Gastroesophageal sphincter (tissue), 4 donors: ENCODE measurements around the gene FGR. TPM values are rescaled to one million over a fixed set of nuclear protein-coding genes. Genes with fewer than 3 reads are reported as not detected.

Experiments
- ATAC-seq: fragments of 150-250 bp; one replicate; pipeline ENCODE4 v1.9.1; 2016; ENCODE audit warnings: mild to moderate bottlenecking, moderate library complexity
- H3K27ac ChIP-seq, 4 donors: fragments of 200-600 bp; sonication (generic) in 3 of 4; 1 replicate in 3 of 4; 2 replicates in 1 of 4; pipeline ENCODE4 v1.5.1; 2016 to 2019
- H3K27me3 ChIP-seq: fragments of 200-600 bp; sonication (generic); one replicate; pipeline ENCODE4 v1.5.1; 2019
- H3K36me3 ChIP-seq, 2 donors: fragments of 200-600 bp; sonication (generic); one replicate each; pipeline ENCODE4 v1.5.1; 2019; ENCODE audit warnings: control low read depth in 1 of 2
- H3K4me1 ChIP-seq, 3 donors: fragments of 200-600 bp; sonication (generic); 1 replicate in 2 of 3; 2 replicates in 1 of 3; pipeline ENCODE4 v1.5.1; 2016 to 2019; ENCODE audit warnings: control low read depth in 2 of 3
- H3K4me3 ChIP-seq, 2 donors: fragments of 200-600 bp; sonication (generic); one replicate each; pipeline ENCODE4 v1.5.1; 2019; ENCODE audit warnings: mild to moderate bottlenecking in 1 of 2, moderate library complexity in 1 of 2
- H3K9me3 ChIP-seq, 3 donors: fragments of 200-600 bp; sonication (generic); one replicate each; pipeline ENCODE4 v1.5.1; 2017 to 2019; ENCODE audit warnings: control low read depth in 2 of 3
- CTCF ChIP-seq, 4 experiments: fragments of 200-600 bp in 2 of 4; fragments of 450-650 bp in 2 of 4; sonication (generic) in 1 of 4; IDR thresholded peaks; one replicate each; pipeline ENCODE4 v1.5.1; 2017 to 2019; ENCODE audit warnings: antibody characterized with exemption in 4 of 4, mild to moderate bottlenecking in 2 of 4, moderate library complexity in 2 of 4
- EP300 ChIP-seq: sonication (generic); formaldehyde crosslinking; IDR thresholded peaks from one replicate; pipeline ENCODE4 v1.6.1; 2017; ENCODE audit warnings: antibody characterized with exemption, mild to moderate bottlenecking
- POLR2A ChIP-seq, 2 donors: fragments of 450-650 bp; IDR thresholded peaks; one replicate each; pipeline ENCODE4 v1.6.1; 2017; ENCODE audit warnings: antibody characterized with exemption in 2 of 2, mild to moderate bottlenecking in 2 of 2, moderate library complexity in 1 of 2
- POLR2AphosphoS5 ChIP-seq: sonication (generic); formaldehyde crosslinking; IDR thresholded peaks from one replicate; pipeline ENCODE4 v1.6.1; 2017; ENCODE audit warnings: antibody characterized with exemption
- WGBS, 2 donors: methylation state at CpG; one replicate each; pipeline ENCODE4 v1.1.5; 2018; ENCODE audit warnings: low coverage in 1 of 2; 5-methylcytosine and 5-hydroxymethylcytosine counted together
- total RNA-seq, 4 donors: library from RNA; depleted of rRNA; stranded (reverse); fragments of >200 nt; gene quantifications; one replicate each; pipeline ENCODE4 v1.1.0, GENCODE V29; 2016

FGR gene
- total RNA-seq, 4 donors from 2014 or later = 9.2 to 17.8 (median 10.1) TPM

DNA sequence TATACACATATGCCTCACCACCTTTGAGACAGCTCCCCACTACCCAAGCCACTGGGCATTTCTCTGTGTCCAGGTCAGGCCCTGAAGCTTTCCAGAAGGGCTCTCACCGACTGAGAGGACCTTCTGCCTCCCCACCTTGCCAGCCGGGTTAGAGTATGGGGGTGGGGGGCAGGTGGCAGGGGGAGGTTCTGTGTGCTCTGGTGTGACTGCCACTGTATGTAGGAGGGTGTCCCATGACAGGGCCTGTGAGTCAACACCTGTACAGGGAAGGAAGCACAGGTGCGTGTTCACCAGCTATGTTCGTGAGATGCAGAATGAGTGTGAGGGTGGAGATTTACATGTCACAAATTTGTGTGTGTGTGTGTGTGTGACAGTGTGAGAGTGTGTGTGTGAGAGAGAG lies 38.0 kb downstream of the FGR start:
- no peaks in the 10 kb centered on the region for H3K9me3 ChIP-seq
- H3K36me3 ChIP-seq = no peaks in the 10 kb centered on the region
- no peak for ATAC-seq
- no peak for TF ChIP-seq POLR2A (IDR thresholded peaks at IDR 0.05)
- TF ChIP-seq POLR2AphosphoS5 = no peak
- no peak for TF ChIP-seq EP300
- TF ChIP-seq CTCF (IDR thresholded peaks at IDR 0.05) = no peak
- no peak overlapping the region for H3K4me3 ChIP-seq
- H3K27me3 ChIP-seq = no peaks in the 10 kb centered on the region
- H3K27ac ChIP-seq = peak overlapping the region in 3 of 4 donors; percentile 89 to 95 (median 94)
- 33 to 43% methylated on average over 2 of the region's 4 CpGs for WGBS, 2 donors
- H3K4me1 ChIP-seq = peaks cover 15 to 100% (median 89%) of the 10 kb centered on the region in 3 donors

DNA sequence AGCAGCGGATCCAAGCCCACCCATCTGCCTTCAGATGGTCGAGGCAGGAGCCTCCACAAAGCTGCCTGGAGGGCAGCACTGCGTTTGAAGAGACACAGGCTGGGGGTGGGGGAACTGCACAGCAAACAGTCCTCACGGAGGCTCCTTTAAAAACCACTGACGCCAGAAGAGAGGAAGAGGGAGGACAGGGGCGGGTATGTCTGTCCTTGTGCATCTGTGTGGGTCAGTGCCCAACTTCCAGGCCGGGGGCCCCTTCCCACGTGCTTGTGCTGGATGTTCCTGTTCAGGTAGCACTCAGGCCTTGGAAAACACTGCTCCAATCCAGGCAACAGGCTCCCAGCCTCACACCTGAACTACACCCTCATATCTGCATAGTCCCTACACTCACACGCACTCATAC lies 38.7 kb downstream of the FGR start:
- ATAC-seq = no peak
- no peaks in the 10 kb centered on the region for H3K27me3 ChIP-seq
- H3K27ac ChIP-seq = peak overlapping the region in 3 of 4 donors; percentile 88 to 94 (median 89)
- H3K36me3 ChIP-seq = no peaks in the 10 kb centered on the region
- WGBS, 2 donors = 12% methylated on average over 5 of the region's 9 CpGs; no CpG with 5 or more reads in 1 of the 2 donors
- no peak overlapping the region for H3K4me3 ChIP-seq
- TF ChIP-seq POLR2A (IDR thresholded peaks at IDR 0.05) (no peak), POLR2AphosphoS5 (no peak), EP300 (no peak), CTCF (IDR thresholded peaks at IDR 0.05) (no peak)
- peaks cover 16 to 100% (median 96%) of the 10 kb centered on the region in 3 donors for H3K4me1 ChIP-seq
- H3K9me3 ChIP-seq = no peaks in the 10 kb centered on the region

GRCh38 chr1:27595597-27595996 lies 39.4 kb downstream of the FGR start:
- Histone ChIP-seq H3K4me3 (no peak overlapping the region), H3K27ac (peak overlapping the region in 3 of 4 donors; percentile 88 to 94 (median 89)), H3K4me1 (peaks cover 21 to 100% (median 98%) of the 10 kb centered on the region in 3 donors), H3K36me3 (no peaks in the 10 kb centered on the region), H3K27me3 (no peaks in the 10 kb centered on the region), H3K9me3 (no peaks in the 10 kb centered on the region)
- ATAC-seq = no peak
- TF ChIP-seq CTCF (IDR thresholded peaks at IDR 0.05) = no peak
- no peak for TF ChIP-seq POLR2A (IDR thresholded peaks at IDR 0.05)
- no peak for TF ChIP-seq POLR2AphosphoS5
- no peak for TF ChIP-seq EP300
- 57 to 66% methylated on average over 5 of the region's 5 CpGs for WGBS, 2 donors

DNA sequence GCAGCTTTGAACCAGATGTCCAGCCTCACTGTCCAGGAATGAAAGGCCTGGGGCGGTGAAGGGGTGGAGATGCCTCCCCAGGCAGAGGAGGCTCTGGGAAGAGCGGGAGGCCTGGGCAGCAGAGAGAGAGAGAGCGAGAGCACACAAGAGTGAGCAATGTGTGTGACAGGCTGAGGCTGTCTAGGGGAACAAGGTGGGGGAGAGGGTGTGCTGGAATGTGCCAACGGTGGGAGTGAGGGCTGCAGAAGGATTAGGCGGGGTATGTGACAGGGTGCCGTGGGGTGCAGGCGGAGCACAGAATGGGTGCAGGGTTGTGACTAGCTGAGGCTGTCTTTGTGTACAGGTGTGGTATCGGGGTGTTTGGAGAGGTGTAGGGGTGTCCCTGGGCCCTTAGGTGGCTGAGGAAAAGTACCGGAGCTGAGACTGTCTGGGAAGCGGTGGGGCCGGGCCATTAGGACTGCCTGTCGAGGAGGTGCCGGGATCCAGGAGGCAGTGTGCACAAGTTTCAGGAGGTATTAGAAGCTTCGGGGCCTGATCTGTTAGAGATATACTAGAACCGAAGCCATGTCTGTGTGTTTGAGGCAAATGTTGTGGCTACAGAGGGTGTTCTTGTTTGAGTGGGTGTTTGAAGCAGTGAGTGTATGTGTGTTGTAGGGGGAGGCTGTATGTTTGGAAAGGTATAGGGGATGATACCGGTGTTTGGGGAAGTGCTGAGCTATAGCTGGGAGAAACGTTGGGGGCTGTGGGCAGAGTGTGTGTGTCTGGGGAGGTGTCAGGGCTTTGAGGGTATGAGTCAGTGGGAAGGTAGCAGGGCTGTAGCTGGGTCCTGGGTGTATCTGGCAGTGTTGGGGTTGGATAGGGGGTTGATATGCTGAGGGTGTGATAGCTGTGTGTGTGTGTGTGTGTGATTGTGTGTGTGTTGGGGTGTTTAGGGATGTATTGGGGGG lies 40.1 kb downstream of the FGR start:
- Histone ChIP-seq H3K4me3 (peak overlapping the region in 1 of 2 donors; percentile 18), H3K4me1 (peaks cover 27 to 100% (median 98%) of the 10 kb centered on the region in 3 donors), H3K27me3 (no peaks in the 10 kb centered on the region), H3K9me3 (no peaks in the 10 kb centered on the region), H3K36me3 (no peaks in the 10 kb centered on the region), H3K27ac (peak overlapping the region in 3 of 4 donors; percentile 88 to 94 (median 89))
- 11 to 34% methylated on average over 7 to 9 of the region's 17 CpGs for WGBS, 2 donors
- TF ChIP-seq POLR2AphosphoS5 (no peak), CTCF (IDR thresholded peaks at IDR 0.05) (no peak), EP300 (no peak), POLR2A (IDR thresholded peaks at IDR 0.05) (no peak)
- no peak for ATAC-seq
